ENCODE results near the gene NOL4L.

Gene NOL4L

GRCh38 chr20:32461836-32462600 is 123.1 kb downstream of the NOL4L start:
- in situ Hi-C loops (cut with MboI; ENCODE audit: low sequenced_read_pairs): no loop called here

- in situ Hi-C loops (cut with MboI; ENCODE audit: low sequenced_read_pairs): no loop called here
Measured at GRCh38 chr20:32460683-32461320, 124.3 kb downstream of the NOL4L start.

- in situ Hi-C loops (cut with MboI; ENCODE audit: low sequenced_read_pairs): no loop called here
Measured at GRCh38 chr20:32460231-32460630, 124.9 kb downstream of the NOL4L start.

GRCh38 chr20:32458837-32459220 is 126.3 kb downstream of the NOL4L start:
- in situ Hi-C loops (cut with MboI; ENCODE audit: low sequenced_read_pairs): no loop called here

GRCh38 chr20:32458061-32458836 is 126.9 kb downstream of the NOL4L start:
- in situ Hi-C loops (cut with MboI; ENCODE audit: low sequenced_read_pairs): no loop called here

GRCh38 chr20:32457479-32457986 is 127.6 kb downstream of the NOL4L start:
- in situ Hi-C loops (cut with MboI; ENCODE audit: low sequenced_read_pairs): no loop called here

GRCh38 chr20:32456869-32457478 is 128.2 kb downstream of the NOL4L start:
- in situ Hi-C loops (cut with MboI; ENCODE audit: low sequenced_read_pairs): no loop called here

- in situ Hi-C loops (cut with MboI; ENCODE audit: low sequenced_read_pairs): no loop called here
Measured at GRCh38 chr20:32455901-32456701, 129.0 kb downstream of the NOL4L start.

GRCh38 chr20:32455171-32455900 is 129.8 kb downstream of the NOL4L start:
- in situ Hi-C loops (cut with MboI; ENCODE audit: low sequenced_read_pairs): no loop called here

GRCh38 chr20:32454164-32455145 is 130.7 kb downstream of the NOL4L start:
- in situ Hi-C loops (cut with MboI; ENCODE audit: low sequenced_read_pairs): no loop called here

GRCh38 chr20:32453467-32454163 is 131.5 kb downstream of the NOL4L start:
- in situ Hi-C loops (cut with MboI; ENCODE audit: low sequenced_read_pairs): no loop called here

- in situ Hi-C loops (cut with MboI; ENCODE audit: low sequenced_read_pairs): no loop called here
Measured at GRCh38 chr20:32452776-32453466, 132.2 kb downstream of the NOL4L start.

- in situ Hi-C loops (cut with MboI; ENCODE audit: low sequenced_read_pairs): no loop called here
Measured at GRCh38 chr20:32451682-32452461, 133.3 kb downstream of the NOL4L start.

GRCh38 chr20:32451340-32451681 is 133.8 kb downstream of the NOL4L start:
- in situ Hi-C loops (cut with MboI; ENCODE audit: low sequenced_read_pairs): no loop called here

GRCh38 chr20:32450484-32451061 is 134.6 kb downstream of the NOL4L start:
- in situ Hi-C loops (cut with MboI; ENCODE audit: low sequenced_read_pairs): no loop called here

- in situ Hi-C loops (cut with MboI; ENCODE audit: low sequenced_read_pairs): no loop called here
Measured at GRCh38 chr20:32449890-32450401, 135.2 kb downstream of the NOL4L start.

Measured in HL-60/S4 (cell line).